ENCODE data around the gene C1QTNF2.

DNA sequence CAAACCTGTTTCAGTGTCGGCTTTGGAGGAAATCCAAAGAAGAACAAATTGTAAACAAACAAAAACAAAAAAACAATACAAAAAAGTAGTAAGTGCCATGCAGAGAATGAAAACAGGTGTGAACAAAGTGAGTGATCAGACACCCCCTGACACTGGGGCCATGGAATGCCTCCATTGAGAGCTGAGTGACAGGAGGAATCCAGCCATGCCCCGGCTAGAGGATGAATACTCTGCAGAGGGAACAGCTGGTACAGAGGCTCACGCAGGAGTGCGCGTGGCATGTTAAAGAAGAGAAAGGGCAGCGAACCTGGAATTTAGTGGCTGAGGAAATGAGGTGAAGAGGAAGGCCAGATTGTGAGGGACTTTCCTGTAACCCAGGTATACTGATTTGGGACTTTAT is 42.6 kb downstream of the C1QTNF2 start:
- TF ChIP-seq ATF3 (IDR thresholded peaks at IDR 0.05) (no peak), CTCF (IDR thresholded peaks at IDR 0.05; ENCODE audit: low read depth, low read length, missing input control) (no peak), HNF4A (conservative IDR thresholded peaks at IDR 0.05) (no peak), YY1 (IDR thresholded peaks at IDR 0.05) (no peak), TAF1 (conservative IDR thresholded peaks at IDR 0.05) (no peak), REST (IDR thresholded peaks at IDR 0.05) (no peak), RAD21 (IDR thresholded peaks at IDR 0.05) (no peak), EGR1 (IDR thresholded peaks at IDR 0.05; ENCODE audit: low read depth in 2 of 2) (no peak), GABPA (IDR thresholded peaks at IDR 0.05 in 1 of 2, conservative IDR thresholded peaks at IDR 0.05 in 1 of 2) (no peak), ZBTB33 (IDR thresholded peaks at IDR 0.05) (no peak), FOXA1 (IDR thresholded peaks at IDR 0.05) (no peak), SP1 (IDR thresholded peaks at IDR 0.05) (no peak)
- TF ChIP-seq, protein P1, sequence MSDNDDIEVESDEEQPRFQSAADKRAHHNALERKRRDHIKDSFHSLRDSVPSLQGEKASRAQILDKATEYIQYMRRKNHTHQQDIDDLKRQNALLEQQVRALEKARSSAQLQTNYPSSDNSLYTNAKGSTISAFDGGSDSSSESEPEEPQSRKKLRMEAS (IDR thresholded peaks at IDR 0.05): no peak
